ENCODE results near the gene ERICH6.

- TF ChIP-seq CTCF (IDR thresholded peaks at IDR 0.05; ENCODE audit: low read depth, low read length, poor library complexity, severe bottlenecking) (no peak), EZH2phosphoT487 (IDR thresholded peaks at IDR 0.05; ENCODE audit: borderline replicate concordance, low read length) (no peak)
These were observed 91.2 kb downstream of the ERICH6 start for GRCh38 chr3:150612494-150612893.
